Right renal cortex interstitium (tissue), 3 donors: ENCODE results near the gene ACTL6B. TPM values are rescaled to one million over a fixed set of nuclear protein-coding genes. Genes with fewer than 3 reads are reported as not detected.

ENCODE experiments used
- DNase-seq, 3 donors: peaks; one replicate each; pipeline ENCODE4 v3.0.0-alpha.2; 2013; ENCODE audit warnings: low read depth in 3 of 3, low spot score in 2 of 3
- polyA plus RNA-seq, 3 donors: library from polyadenylated mRNA; unstranded; fragments of 120-200 nt; gene quantifications; one replicate each; pipeline ENCODE4 v1.2.1, GENCODE V29; 2013; ENCODE audit not compliant: insufficient read length in 3 of 3

ACTL6B gene
- polyA plus RNA-seq, 3 donors = not detected

DNA sequence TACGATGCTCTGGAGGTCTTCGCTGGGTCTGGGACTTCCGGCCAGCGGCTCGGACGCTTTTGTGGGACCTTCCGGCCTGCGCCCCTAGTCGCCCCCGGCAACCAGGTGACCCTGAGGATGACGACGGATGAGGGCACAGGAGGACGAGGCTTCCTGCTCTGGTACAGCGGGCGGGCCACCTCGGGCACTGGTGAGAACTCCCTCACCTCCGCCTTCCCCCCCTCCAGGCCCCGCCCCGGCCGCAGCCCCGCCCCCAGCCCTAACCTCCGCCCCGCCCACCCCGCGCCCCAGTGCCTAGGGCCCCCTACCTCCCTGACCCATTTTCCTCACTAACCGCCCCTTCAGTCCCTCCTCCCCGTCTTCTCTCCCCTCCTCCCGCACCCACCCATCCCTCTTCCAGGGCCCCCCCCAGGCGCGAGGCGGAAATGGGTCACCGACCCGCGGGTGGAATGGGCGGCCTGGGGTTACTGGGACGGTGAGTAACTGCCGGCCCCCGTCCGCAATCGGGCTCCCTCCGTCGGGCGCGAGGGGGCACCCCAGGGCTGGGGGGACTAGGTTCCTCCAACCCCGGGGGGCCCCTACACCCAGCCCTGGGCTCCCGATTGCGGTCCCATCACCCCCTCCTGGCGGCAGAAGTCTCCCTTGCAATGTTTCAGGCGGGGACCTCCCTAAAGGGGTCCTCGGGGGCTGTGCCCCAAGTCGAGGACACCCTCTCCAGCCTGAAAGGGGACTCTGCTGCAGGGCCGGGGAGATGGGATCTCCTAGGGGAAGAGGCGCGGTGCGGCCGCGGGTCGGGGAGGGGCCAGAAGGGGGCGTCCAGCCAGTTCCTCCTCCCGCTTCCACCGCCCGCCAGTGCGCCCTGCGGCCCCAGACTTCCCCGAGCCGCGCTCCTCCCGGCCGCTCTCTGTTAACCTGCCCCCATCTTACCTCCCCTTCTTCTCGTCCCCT is 51.9 kb downstream of the ACTL6B start:
- DNase-seq = no peak

GRCh38 chr7:100603726-100604027 is 52.6 kb downstream of the ACTL6B start:
- DNase-seq = no peak

- no peak for DNase-seq
Observed at GRCh38 chr7:100602889-100603725, 53.1 kb downstream of the ACTL6B start.

DNA sequence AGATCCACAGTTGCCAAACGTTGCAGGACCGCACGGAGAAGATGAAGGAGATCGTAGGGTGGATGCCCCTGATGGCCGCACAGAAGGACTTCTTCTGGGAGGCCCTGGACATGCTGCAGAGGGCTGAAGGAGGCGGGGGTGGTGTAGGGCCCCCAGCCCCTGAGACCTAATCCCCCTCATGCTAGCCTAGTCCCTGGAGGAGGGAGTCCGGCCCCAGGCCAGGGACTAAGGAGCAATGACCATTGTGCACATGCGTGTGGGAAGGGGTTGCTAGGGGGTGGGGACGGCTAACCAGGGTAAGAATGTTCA is 55.6 kb downstream of the ACTL6B start:
- no peak for DNase-seq

DNA sequence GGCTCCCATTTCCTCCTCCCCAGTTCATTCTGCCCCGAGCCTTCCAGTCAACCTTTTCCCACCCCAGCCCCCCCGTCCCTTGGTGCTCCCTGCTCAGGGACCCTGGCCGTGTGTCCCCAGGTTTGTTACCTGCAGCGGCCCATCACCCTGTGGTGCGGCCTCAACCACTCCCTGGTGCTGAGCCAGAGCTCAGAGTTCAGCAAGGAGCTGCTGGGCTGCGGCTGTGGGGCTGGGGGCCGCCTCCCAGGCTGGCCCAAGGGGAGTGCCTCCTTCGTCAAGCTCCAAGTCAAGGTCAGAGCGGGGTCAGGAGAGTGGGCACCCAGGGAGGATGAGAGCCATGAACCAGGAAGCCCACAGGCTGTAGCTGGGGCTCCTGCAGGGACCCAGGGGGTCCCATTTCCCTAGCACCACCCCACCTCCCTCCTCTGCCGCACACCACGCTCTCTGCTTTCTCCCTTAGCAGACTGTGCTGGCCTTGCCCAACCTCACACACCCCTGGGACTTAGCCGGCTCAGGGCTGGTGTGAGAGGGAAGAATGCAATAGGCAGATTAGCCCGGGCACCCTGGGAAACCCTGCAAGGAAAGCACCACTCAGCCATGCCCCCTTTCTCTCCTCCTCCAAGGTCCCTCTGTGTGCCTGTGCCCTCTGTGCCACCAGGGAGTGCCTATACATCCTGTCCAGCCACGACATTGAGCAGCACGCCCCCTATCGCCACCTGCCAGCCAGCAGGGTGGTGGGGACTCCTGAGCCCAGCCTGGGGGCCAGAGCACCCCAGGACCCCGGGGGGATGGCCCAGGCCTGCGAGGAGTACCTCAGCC is 56.1 kb downstream of the ACTL6B start:
- no peak for DNase-seq

DNA sequence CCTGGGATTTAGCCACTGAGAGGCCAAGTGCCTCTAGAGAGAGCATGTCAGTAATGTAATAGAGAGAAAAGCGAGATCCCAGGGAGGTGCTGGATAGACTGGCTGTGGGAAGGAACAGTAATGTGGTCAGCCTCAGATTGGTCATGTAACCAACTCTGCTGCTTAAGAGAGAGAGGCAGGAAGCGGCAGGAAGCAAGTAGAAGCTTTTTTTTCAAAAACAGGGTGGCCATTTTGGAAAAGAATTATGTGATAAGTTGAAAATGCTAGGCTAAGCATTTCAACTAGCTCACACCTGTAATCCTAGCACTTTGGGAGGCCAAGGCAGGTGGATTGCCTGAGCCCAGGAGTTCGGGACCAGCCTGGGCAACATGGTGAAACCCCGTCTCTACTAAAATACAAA is 57.8 kb downstream of the ACTL6B start:
- no peak for DNase-seq

DNA sequence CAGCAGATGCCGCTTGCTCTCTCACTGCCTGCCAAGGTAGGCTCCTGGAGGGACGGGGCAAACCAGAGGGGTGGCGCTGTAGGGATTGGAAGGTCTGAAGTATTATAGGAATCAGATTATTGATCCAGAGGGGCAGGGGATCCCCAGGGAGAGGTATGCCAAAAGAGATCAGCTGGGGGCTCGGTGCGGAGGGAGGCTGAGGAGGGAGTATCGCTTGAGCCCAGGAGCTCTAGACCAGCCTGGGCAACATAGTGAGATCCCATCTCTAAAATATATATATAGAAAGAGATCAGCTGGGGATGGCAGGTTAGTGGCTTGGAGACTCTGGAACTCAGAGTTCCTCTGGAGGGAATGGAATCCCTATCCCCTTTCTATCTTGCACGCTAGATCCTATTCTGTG is 61.1 kb downstream of the ACTL6B start:
- no peak for DNase-seq

Other genes starting within 250 kb of the ACTL6B start
- gene ZCWPW1, start 227.7 kb downstream of the ACTL6B start, polyA plus RNA-seq = 1 to 10 TPM; 5.4 to 6.5 (median 5.4) TPM
- 10 to 100 TPM; 49.4 to 57.1 (median 51.9) TPM for gene MEPCE, start 226.6 kb downstream of the ACTL6B start, polyA plus RNA-seq
- gene PPP1R35, start 220.0 kb downstream of the ACTL6B start, polyA plus RNA-seq = 10 to 100 TPM; 12.7 to 14.2 (median 13.9) TPM
- gene SPACDR, start 192.2 kb downstream of the ACTL6B start, polyA plus RNA-seq = 1 to 10 TPM in 1 of 3 donors, under 1 TPM in 2; 0.58 to 1.4 (median 0.82) TPM
- gene TSC22D4, start 177.2 kb downstream of the ACTL6B start, polyA plus RNA-seq = 10 to 100 TPM; 28.6 to 35.0 (median 29.4) TPM
- gene NYAP1, start 172.5 kb downstream of the ACTL6B start, polyA plus RNA-seq = 1 to 10 TPM; 1.3 to 1.8 (median 1.4) TPM
- 10 to 100 TPM; 10.4 to 12.1 (median 10.4) TPM for gene AGFG2, start 117.2 kb downstream of the ACTL6B start, polyA plus RNA-seq
- gene SAP25, start 82.5 kb downstream of the ACTL6B start, polyA plus RNA-seq = 1 to 10 TPM in 2 of 3 donors, under 1 TPM in 1; 0.82 to 1.7 (median 1.6) TPM
- gene LRCH4, start 70.3 kb downstream of the ACTL6B start, polyA plus RNA-seq = 10 to 100 TPM; 22.9 to 25.5 (median 23.3) TPM
- 1 to 10 TPM; 1.3 to 1.4 (median 1.4) TPM for gene FBXO24, start 70.1 kb downstream of the ACTL6B start, polyA plus RNA-seq
- gene PCOLCE, start 54.1 kb downstream of the ACTL6B start, polyA plus RNA-seq = 10 to 100 TPM; 76.9 to 87.6 (median 81.8) TPM
- 10 to 100 TPM; 21.6 to 24.0 (median 23.8) TPM for gene MOSPD3, start 43.9 kb downstream of the ACTL6B start, polyA plus RNA-seq
- gene TFR2, start 14.9 kb downstream of the ACTL6B start, polyA plus RNA-seq = under 1 TPM; 0.43 to 0.79 (median 0.78) TPM
- gene GNB2, start 17.3 kb upstream of the ACTL6B start, polyA plus RNA-seq = 100 to 1,000 TPM; 164 to 210 (median 185) TPM
- 10 to 100 TPM; 27.1 to 30.1 (median 27.1) TPM for gene GIGYF1, start 37.8 kb upstream of the ACTL6B start, polyA plus RNA-seq
- 10 to 100 TPM; 22.5 to 25.9 (median 23.3) TPM for gene POP7, start 49.7 kb upstream of the ACTL6B start, polyA plus RNA-seq
- gene EPO, start 64.0 kb upstream of the ACTL6B start, polyA plus RNA-seq = under 1 TPM in 2 of 3 donors, not detected in 1; 0.10 to 0.11 TPM
- gene ZAN, start 77.1 kb upstream of the ACTL6B start, polyA plus RNA-seq = under 1 TPM in 1 of 3 donors, not detected in 2; 0.03 TPM
- gene EPHB4, start 171.1 kb upstream of the ACTL6B start, polyA plus RNA-seq = 100 to 1,000 TPM in 1 of 3 donors, 10 to 100 TPM in 2; 77.9 to 101 (median 81.5) TPM
- gene SLC12A9, start 196.3 kb upstream of the ACTL6B start, polyA plus RNA-seq = 10 to 100 TPM; 17.2 to 19.8 (median 17.6) TPM
- gene TRIP6, start 210.9 kb upstream of the ACTL6B start, polyA plus RNA-seq = 10 to 100 TPM; 63.9 to 74.3 (median 64.5) TPM
- gene SRRT, start 218.7 kb upstream of the ACTL6B start, polyA plus RNA-seq = 100 to 1,000 TPM; 136 to 156 (median 154) TPM
- 1 to 10 TPM in 2 of 3 donors, under 1 TPM in 1; 0.96 to 2.3 (median 1.9) TPM for gene UFSP1, start 233.3 kb upstream of the ACTL6B start, polyA plus RNA-seq
- 1 to 10 TPM; 3.2 to 3.7 (median 3.2) TPM for gene ACHE, start 239.4 kb upstream of the ACTL6B start, polyA plus RNA-seq